Measurements from ENCODE around the gene WASF3. TPM values are rescaled to one million over a fixed set of nuclear protein-coding genes. Genes with fewer than 3 reads are reported as not detected.

The WASF3 gene
- total and polyA plus RNA-seq, 3 donors from 2014 or later = 27.3 to 36.2 (median 30.8) TPM

GRCh38 chr13:26735677-26736076, 178.2 kb downstream of the WASF3 start:
- Histone ChIP-seq H3K27ac (no peak overlapping the region), H3K4me1 (no peaks in the 10 kb centered on the region), H3K4me3 (no peak overlapping the region), H3K36me3 (ENCODE audit: low read depth, missing control alignments) (no peaks in the 10 kb centered on the region), H3K27me3 (no peaks in the 10 kb centered on the region), H3K9me3 (no peaks in the 10 kb centered on the region)
- DNase-seq = no peak
- WGBS, 2 donors = 84 to 88% methylated on average over 9 of the region's 9 CpGs
- intact Hi-C loops (cut with DNase I; ENCODE audit: low total_unique reads) = no loop called here
- no peak for TF ChIP-seq POLR2A (IDR thresholded peaks at IDR 0.05)
- no peak for TF ChIP-seq CTCF (IDR thresholded peaks at IDR 0.05)

Other genes with a start within 250 kb of the WASF3 start
- gene GPR12, start 203.1 kb downstream of the WASF3 start, total RNA-seq = under 1 TPM in 1 of 2 donors, not detected in 1; 0.06 TPM
- 0.15 TPM for gene GPR12, start 203.1 kb downstream of the WASF3 start, polyA plus RNA-seq (ENCODE audit: insufficient read depth, low read depth, low replicate concordance)